ENCODE results near the gene ADAP1.
"Not testable (repeated sequence)": the region's sequence is repeated elsewhere in the genome, so short reads cannot be mapped to it uniquely, and the experiment has no call there.

ADAP1 gene

DNA sequence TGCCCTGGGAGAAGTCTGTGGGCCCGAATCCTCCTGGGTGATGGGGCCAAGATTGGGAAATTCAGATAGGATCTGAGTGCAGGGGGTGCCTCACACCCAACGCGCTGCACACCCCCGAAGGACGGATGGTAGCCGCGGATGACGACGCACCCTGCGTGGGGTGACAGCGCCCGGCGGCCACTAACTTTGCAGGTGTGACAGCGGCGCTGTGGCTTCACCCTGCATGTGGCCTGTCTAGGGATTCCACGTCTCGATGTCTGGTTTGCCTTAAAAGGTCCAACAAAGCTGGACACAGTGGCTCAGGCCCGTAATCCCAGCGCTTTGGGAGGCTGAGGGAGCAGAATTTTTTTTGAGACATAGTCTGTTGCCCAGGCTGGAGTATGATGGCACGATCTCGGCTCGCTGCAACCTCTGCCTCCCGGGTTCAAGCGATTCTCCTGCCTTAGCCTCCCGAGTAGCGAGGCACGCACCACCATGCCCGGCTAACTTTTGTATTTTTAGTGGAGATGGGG lies 18.6 kb downstream of the ADAP1 start:
- no peak for DNase-seq

DNA sequence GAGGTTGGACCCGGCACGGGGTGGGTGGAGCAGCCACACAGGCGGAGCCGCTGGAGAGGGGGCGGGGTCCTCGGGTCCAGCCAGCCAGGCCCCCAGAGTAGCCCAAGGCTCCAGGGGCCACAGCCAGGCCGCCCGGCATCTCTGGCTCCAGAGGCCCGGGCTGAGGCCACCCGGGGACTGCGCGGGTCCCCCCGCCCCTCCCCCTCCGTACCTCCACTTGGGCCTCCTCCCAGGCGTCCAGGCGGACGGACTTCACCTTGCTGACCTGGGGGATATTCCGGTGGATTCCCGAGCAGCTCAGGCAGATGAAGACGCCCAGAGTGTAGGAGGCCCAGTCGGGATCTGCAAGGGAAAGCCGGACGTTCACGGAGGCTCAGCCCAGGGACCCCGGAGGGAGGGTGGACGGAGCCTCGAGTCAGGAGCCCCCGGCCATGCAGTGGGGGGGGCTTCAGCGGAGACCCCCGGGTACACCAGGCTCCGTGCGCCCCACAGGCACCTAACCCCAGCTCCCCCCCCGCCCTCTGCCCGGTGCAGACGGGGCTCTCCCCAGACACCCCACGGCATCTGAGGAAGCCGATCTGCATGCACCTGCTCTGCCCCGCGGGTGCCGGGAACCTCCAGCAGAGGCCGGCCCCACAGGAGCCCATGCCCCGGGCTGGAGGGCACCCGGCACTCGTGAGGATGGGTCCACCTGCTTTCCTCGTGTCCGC lies 19.2 kb downstream of the ADAP1 start:
- no peak for DNase-seq

DNA sequence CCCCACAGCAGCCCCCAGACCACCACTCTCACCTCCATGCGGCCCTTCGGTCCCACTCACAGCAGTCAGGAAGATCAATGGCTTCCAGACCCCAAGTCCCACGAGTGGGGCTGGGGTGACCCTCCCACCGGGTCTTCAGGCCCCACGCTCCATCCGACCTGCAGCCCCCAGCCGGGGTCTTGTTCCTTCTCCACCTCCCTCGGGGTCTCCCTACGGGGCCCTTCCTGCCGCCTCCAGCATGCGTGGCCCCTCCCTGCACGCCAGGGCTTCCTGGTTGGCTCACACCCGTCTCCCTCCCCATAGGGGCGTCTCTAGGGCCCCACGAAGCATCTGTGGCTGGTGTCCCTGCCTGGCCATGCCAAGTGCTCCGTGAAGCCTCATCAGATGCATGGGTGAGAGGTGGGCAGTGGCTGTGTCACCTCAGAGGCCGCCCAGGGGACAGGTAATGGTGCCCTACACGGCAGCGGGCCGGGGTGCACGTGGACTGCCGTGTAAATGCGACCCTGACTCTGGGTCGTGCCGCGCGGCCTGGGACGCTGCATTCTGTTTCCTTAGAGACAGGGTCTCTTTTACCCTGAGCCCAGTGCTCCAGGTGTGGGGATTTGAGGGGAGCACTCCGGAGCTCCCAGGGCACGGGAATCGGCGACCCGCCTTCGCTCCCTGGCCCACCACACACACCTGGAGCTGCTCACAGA lies 19.9 kb downstream of the ADAP1 start:
- DNase-seq = no peak

DNA sequence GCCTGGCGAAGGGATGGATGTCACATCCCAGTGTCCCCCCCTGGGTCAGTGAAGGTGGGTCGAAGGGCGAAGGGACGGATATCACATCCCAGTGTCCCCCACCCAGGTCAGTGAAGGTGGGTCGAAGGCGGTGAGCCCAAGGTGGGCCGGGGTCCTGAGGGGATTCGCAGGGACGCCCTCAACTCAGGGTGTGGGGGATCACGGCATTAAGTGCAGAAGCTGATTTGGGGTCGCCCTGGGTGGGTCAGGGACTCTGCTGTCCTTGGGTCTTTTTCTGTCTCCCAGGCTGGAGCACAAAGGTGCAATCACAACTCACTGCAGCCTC lies 21.9 kb downstream of the ADAP1 start:
- no peak for DNase-seq

DNA sequence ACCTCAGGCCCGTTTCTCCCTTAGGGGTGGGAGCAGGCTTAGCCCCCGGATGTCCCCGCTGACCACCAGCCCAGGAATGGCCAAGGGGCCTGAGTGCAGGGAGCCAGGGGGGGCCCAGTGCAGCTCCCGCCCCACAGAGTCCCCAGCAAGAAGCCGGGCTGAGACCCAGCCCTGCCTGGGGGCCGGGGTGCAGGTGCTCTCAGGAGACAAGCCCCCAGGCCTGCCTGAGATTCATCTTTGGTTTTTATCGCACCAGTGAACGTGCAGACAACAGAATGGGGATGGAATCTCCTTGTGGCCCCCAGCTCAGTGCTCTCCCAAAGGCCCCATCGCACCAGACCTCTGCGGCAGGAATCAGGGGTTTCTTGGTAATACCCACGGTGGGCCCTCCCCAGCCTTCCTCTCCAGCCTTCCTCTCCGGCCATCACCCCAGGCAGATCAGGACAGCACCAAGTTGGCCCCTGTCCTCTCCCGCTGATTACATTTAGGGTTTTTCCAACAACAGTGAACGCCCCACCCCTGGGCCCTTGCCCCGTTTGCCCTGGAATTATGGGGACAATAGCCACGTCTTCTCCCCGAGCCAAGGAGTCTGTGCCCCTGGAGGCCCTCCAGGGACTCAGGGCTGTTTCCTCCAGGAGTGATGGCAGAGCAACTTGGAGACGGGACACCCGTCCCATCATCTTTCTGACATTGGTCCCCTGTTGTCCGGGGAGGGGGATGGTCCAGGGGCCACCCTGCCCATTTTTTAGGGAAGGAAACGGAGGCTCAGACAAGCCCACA lies 22.4 kb downstream of the ADAP1 start:
- no peak for DNase-seq

DNA sequence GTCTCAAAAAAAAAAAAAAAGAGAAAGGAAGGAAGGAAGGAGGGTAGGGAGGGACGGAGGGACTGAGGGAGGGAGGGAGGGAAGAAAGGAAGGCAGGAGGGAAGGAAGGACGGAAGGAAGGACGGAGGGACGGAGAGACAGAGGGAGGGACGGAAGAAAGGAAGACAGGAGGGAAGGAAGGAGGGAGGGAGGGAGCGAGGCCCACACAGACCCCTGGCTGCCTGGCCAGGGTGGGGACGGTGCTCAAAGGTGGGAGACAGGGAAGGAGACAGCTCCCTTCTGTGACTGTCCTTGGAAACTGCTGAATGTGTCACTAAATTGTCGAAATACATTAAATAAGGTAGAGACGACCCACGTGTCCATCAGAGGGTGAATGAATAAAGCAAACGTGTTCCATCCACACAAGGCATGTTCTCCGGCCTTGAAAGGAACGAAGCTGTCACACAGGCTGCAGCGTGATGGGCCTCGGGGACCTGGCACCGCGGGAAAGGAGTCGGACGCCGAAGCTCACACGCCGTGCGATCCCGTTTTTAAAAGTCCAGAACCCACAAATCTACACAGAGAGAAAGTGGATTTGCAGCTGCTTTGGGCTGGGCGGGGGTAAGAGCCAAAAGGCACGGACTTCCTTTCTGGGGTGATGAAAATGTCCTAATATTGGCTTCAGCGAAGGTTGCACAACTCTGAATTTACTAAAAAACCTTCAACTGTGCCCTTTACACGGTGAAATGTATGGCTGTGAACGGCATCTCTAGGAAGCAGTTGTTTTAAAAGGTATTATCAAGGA lies 23.3 kb downstream of the ADAP1 start:
- no peak for DNase-seq

DNA sequence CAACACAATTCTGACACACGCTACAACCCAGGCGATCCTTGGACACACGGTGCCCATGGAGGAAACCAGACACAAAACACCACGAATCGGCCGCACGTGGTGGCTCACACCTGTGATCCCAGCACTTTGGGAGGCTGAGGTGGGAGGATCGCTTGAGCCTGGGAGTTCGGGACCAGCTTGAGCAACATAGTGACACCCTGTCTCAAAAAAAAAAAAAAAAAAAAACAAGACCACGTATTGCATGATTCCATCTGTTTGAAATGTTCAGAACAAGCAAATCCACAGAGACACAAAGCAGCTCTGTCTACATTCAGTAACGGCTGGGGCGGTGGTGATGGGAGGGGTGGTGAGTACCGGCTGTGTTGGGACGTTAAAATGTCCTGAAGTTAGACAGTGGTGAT lies 25.2 kb downstream of the ADAP1 start:
- DNase-seq = no peak

DNA sequence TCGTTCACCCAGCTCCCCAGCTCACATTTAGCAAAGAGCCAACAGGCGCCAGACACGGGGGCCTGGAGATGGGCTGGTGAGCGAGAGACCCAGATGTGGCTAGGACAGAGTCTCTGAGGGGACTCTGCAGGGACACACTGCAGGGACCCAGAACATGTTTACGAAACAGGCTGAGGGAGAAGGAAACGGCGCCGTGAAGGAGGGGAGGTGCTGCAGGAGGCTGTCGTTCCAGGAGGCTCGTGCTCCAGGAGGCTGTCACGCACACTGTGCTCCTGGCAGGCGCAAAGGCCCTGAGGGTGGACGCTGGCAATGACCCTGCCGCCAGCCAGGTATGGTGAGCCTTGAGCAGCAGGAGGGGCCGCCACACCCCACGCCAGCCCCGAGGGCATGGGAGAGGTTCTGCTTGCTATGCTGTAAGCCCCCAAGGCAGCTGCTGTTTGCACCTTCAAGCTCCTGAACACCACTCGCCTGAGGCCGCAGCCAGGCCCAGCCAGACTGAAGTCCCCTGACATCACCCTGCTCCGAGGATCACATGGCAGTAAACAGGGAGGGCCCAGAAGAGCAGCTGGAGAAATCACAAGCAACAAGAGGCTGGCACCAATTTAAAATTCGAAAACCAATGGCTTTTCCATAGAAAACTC lies 27.3 kb downstream of the ADAP1 start:
- DNase-seq = no peak

DNA sequence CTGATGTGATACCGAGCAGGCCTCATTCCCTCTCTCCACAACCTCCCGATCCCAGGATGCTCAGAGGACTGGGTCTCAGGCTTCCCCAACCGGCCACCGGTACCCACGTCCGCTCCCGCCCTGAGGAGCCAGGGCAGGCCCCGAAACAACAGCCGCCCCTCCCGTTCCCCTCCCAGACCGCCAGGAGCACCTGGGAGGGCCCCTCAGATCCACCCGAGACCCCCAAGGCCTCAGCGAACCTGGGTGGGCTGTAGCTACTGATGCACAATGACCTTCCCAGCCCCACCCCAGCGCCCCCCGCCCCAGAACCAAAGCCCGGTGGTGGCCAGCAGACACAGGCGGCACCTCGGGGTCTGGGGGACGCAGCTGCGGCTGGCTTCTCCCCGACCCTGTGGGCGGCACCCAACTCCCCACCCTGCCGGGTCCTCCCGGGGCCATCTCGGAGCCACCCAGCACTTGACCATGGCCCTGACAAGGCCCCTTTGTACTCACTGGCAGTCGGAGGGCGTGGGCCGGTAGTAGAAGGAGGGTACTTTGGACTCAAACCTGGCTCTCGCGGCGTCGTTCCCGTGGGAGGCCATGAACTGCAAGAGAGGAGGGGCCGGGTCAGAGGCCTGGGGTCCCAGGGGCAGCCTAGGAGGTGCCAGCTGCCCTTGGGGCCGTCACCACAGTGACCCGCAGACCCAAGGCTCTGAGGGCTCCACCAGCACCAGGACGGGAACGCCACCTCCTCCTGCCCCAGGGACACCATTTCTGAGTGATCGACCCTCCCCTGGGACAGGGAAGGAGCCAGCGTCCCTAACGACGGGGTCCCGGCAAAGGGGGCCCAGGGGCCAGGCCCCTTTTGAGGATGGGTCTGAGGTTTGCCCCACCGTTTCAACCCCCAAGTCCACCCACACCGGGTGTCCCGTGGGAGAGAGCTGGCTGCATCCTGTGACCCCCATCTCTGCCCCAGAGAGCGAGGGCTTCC lies 28.1 kb downstream of the ADAP1 start:
- no peak for DNase-seq

DNA sequence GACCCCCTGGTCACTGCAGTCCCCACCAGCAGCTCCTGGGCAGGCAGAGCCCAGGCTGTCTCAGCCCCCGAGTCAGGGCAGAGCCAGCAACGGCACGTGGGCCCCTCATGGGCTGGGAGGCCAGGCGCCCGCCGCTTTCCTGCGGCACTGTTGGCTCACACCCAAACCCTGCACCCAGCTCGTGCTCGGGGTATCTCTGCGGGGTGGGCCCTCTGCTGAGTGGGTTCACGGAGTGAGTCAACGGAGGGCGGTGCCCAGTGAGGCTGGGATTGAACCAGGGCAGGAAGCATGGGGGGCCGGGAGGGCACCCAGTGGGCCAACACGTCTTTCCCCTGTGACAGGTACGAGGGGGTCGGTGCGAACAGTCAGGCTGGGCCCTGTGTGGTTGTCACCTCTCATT lies 28.9 kb downstream of the ADAP1 start:
- DNase-seq = no peak

DNA sequence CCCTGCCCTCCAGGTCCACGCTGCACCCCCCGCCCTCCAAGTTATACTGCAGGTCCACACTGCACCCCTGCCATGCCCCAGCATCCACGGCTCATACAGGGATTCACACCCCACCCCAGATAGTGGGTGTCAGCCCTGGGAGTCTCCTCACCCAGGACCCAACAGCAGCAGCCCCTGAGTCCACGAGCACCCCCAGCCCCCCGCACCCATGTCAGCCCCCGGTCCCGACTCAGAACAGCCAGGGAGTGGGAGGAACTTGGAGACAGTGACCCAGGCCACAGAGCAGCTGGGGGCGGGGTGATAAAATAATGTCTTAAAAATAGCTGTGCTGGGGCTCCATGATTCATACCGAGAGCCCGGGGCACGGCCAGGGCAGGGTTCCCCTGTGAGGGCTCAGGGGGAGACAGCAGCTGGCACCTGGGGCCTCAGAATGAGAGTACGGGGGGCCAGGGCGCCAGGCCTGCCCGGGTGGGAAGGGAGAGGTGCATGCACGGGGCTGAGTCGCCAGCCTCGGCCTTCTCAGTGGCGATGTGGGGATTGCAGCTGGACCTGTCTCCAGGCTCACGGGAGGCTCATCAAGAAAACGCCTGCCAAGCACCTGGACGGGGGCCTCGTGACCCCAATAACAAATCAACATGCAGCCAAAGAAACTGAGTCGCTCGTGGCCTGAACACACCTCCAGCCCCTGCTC lies 29.8 kb downstream of the ADAP1 start:
- DNase-seq = no peak

DNA sequence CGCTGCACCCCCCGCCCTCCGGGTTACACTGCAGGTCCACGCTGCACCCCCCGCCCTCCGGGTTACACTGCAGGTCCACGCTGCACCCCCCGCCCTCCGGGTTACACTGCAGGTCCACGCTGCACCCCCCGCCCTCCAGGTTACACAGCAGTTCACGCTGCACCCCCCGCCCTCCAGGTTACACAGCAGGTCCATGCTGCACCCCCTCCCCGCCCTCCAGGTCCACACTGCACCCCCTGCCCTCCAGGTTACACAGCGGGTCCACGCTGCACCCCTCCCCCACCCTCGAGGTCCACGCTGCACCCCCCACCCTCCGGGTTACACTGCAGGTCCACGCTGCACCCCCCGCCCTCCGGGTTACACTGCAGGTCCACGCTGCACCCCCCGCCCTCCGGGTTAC lies 30.4 kb downstream of the ADAP1 start:
- DNase-seq = not testable (repeated sequence)

DNA sequence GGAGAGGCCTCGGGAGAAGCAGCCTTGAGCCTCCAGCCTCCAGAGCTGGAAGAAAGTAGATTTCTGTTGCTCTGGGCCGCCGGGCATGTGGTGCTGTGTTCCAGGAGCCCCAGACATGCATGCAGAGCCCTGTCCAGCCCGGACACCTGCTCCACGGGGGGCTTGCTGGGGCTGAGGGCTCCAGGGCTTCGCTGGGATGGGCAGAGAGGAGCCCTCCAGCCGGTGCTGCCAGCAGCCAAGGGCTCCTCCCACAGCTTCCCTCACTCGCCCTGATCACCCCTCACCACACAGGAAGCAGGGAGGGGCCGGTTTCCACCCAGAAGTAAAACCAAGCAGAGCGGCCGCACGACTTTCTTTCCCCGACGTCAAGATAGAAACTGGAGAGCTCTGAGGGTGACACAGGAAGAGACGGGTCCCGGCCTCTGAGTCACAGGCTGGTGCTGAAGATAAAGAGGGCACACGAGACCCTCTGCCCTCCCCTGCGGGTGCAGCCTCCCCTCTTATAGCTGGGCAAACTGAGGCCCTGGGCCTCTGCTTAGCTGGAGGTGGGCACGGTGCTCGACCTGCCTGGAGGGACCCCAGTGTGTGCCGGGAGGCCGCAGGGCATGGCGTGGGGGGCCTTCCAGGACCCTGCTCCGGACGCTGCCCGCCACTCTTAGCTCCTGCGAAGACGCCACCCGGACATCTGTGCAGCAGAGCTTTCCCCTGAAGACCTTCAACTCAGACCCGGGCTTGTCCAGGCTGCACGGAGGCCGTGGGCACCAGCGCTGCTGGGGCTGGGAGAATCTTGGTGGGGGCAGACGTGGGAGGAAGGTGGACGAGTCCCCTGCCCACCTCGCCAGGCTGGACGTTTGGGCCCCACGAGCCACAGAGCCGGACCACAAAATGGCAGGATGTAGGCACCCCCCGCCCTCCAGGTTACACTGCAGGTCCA lies 31.1 kb downstream of the ADAP1 start:
- DNase-seq = no peak

DNA sequence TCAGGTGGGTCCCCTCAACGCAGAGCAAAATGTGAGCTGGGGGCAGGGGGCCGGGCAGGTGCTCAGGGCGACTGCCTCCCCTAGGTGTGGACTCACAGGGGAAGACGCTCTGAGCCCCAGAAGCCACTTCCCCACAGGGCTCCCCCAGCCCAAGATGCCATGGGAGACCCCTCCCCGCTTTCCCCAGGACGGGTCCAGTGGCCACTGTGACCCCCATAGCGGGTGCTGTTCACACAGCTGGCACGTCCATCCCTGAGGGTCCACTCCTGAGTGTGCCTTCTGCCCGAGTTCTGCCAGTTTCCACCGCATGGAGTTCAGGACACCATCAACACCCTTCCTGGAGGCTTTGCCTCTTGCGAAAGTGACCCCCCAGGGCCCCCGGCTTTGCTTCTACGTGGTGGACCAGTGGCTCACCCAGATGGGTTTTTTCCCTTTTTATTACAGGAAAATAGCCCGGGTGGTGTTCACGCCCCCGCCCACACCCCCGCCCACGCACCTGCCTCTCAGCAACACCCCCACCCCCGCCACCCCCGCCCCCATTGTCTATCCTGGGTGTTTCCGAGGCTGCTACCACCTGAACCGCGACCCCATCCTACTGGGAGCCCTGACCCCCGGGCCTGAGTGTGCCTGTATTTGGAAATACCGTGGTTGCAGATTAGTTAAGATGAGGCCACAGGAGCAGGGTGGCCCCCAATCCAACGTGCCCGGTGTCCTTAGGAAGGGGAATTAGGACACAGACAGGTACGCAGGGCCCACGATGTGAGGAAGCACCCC lies 32.0 kb downstream of the ADAP1 start:
- DNase-seq = no peak

DNA sequence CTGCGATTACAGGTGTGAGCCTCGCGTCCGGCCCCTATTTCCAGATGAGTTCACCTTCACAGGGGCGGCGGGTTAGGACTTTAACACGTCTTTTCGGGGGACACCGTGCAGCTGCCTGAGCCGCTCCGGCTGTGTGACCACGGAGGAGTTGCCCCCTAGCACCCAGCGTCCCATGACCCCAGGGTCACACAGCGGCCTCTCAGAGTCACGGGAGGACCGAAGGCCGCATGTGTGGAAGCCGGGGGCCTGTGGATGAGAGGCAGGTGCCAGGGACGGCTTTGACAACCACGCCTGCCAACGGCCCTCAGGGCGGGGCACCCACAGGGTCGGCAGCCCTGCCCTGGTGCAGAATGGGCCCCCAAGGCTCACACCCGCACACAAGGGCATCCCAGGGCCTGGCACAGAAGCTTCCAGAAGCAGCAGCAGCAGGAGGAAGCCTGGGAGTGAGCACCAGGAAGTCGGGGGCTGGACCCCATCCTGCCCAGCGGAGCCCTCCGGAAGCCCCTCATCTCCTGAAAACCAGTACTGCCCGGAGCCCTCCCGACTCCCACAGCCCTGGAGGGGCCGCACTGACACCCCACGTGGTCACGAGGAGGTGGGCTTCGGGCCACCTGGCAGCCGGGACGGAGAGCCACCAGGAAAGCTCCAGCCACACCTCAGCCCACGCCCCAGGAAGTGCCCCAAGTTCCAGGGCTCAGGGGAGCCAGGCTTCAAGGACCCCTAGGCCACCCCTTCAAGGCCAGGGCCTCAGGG lies 32.7 kb downstream of the ADAP1 start:
- no peak for DNase-seq

DNA sequence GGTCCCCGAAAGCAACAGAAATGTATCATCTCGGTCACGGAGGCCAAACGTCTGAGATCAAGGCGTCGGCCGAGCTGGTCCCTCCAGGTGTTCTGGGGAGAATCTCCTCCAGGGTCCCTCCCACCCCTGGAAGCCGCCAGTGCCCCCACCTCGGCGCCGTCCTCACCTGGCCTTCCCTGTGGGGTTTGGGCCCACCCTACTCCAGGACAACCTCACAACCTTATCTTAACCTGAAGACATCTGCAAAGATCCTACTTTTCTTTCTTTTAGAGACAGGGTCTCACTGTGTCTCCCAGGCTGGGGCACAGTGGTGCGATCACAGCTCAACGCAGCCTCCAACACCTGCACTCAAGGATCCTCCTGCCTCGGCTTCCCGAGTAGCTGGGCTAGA lies 33.4 kb downstream of the ADAP1 start:
- no peak for DNase-seq

DNA sequence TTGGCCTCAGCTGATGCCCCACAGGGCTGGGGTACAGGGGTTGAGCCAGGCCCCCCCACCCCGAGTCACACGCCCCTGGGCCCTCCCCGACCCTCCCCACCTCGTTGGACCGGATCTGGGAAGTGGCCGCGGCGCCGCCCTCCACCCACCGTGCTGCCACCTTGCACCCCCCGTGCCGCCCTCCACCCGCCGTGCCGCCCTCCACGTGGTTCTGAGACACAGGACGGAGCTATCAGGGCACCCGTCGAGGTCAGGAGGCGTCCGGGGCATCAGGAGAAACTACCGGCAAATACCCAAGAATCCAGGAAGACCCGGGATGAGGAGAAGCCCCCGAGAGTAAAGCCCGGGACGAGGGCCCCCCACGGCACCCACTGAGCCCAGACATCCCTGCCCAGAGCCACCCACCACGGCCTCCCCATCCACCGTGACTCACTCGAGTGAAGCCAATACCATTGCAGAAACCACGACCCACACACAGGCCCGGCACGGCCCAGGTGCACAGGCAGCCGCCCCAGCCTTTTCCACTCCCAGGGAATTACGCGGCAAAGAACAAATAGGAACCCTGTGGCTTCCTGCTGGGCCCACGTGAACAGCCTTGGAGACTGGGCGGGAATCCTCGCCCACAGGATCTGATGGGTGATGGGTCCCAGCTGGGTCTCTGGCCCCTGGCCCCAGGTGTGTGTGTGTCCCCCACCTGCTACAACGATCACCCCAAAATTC lies 34.0 kb downstream of the ADAP1 start:
- DNase-seq = no peak

All from NCI-H187 treated with DMSO at 0.1 percent for 48 hours (cell line).